ENCODE data around the gene DNAH3. TPM values are rescaled to one million over a fixed set of nuclear protein-coding genes. Genes with fewer than 3 reads are reported as not detected.
A peak's percentile ranks its signal among the peaks of the same experiment; 100 is the strongest.
"Not testable (repeated sequence)": the region's sequence is repeated elsewhere in the genome, so short reads cannot be mapped to it uniquely, and the experiment has no call there.

Gene DNAH3
- total RNA-seq, 4 donors from 2014 or later = under 0.01 to 2.1 (median 0.93) TPM

DNA sequence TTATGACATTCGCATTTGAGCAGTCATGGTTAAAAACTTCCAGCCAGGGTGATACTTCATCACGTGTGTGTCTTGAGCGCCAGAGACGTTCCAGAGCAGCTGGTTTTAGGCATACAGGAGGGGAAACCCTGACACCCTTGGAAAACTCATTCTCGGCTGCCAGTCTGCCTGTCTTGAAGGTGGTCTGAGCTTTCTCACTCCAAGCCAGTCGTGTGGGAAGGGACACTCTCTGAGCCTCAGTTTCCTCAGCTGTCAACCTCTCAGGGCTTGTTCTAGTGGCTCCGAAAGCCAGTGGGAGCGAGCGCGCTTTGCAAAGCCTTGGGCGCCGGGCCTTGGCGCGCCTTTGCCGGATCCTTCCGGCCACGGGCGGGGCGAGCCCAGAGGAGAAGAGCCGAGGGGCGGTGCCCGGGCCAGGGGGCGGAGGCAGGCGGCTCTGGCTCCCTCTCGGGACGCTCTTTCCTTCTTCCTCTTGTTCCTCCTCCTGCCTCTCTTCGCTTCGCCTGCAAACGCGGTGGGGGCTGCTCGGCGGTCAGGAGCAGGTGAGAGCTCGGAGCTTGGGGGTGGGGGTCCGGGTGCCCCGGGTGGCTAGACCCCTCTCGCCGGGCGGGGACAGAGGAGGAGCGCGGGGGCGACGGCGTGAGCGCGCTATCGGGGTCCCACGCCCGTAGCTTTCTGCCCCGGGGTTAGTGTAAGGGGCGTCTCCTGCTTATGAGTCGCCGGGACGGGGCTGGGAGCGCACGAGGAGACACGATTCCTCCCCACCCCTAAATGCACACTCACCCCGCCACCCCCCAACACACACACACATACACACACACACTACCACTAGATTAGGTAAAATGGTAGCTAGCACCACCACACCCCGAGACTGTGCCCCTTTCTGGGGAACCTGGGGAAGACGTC is 7.8 kb upstream of the DNAH3 start, which contains the start of gene LDAF1:
Gene LDAF1 (plus strand): TSS at position 467 of the 903 bp plus-strand sequence. CDS start 2,509 bp downstream, outside the sequence.
- peak; percentile 80 to 86 for DNase-seq
- H3K4me1 ChIP-seq = peaks cover 8 to 29% of the 10 kb centered on the region in 2 donors
- intact Hi-C loops (cut with DNase I; ENCODE audit: low total_unique reads) = no loop called here
- no peaks in the 10 kb centered on the region for H3K36me3 ChIP-seq
- peak within 1 kb of the TSS; percentile 78 to 84 for H3K4me3 ChIP-seq
- H3K27ac ChIP-seq = peak within 1 kb of the TSS; percentile 84 to 92
- no peaks in the 10 kb centered on the region for H3K9me3 ChIP-seq
- H3K27me3 ChIP-seq = no peaks in the 10 kb centered on the region
- peak in 1 of 4 experiments; percentile 14 for TF ChIP-seq CTCF (IDR thresholded peaks at IDR 0.05)
- peak; percentile 23 to 64 for TF ChIP-seq POLR2A (IDR thresholded peaks at IDR 0.05)

- intact Hi-C loops (cut with DNase I; ENCODE audit: low total_unique reads) = no loop called here
- peak overlapping the region; percentile 84 to 92 for H3K27ac ChIP-seq
- no peak for TF ChIP-seq CTCF (IDR thresholded peaks at IDR 0.05)
- no peak for TF ChIP-seq POLR2A (IDR thresholded peaks at IDR 0.05)
- H3K27me3 ChIP-seq = no peaks in the 10 kb centered on the region
- H3K9me3 ChIP-seq = no peaks in the 10 kb centered on the region
- no peak for DNase-seq
- H3K36me3 ChIP-seq = no peaks in the 10 kb centered on the region
- peak overlapping the region in 1 of 2 donors; percentile 78 for H3K4me3 ChIP-seq
- H3K4me1 ChIP-seq = peaks cover 8 to 23% of the 10 kb centered on the region in 2 donors
These were observed 7.0 kb upstream of the DNAH3 start for GRCh38 chr16:21157632-21158031.

GRCh38 chr16:21156767-21157467 is 6.3 kb upstream of the DNAH3 start:
- Histone ChIP-seq H3K27ac (peak overlapping the region; percentile 84 to 92), H3K27me3 (no peaks in the 10 kb centered on the region), H3K4me1 (peaks cover 8 to 19% of the 10 kb centered on the region in 2 donors), H3K4me3 (no peak overlapping the region), H3K9me3 (no peaks in the 10 kb centered on the region), H3K36me3 (no peaks in the 10 kb centered on the region)
- DNase-seq = peak; percentile 32 to 43
- TF ChIP-seq CTCF (IDR thresholded peaks at IDR 0.05) (peak; percentile 55 to 74 (median 71)), POLR2A (IDR thresholded peaks at IDR 0.05) (no peak)
- intact Hi-C loops (cut with DNase I; ENCODE audit: low total_unique reads) = no loop called here

- H3K4me3 ChIP-seq; H3K27ac ChIP-seq; DNase-seq; H3K36me3 ChIP-seq; H3K9me3 ChIP-seq; intact Hi-C loops (cut with DNase I; ENCODE audit: low total_unique reads); H3K27me3 ChIP-seq: not testable (repeated sequence)
- H3K4me1 ChIP-seq = peaks cover 8 to 14% of the 10 kb centered on the region in 2 donors
These were observed 5.4 kb upstream of the DNAH3 start for GRCh38 chr16:21156011-21156410.

DNA sequence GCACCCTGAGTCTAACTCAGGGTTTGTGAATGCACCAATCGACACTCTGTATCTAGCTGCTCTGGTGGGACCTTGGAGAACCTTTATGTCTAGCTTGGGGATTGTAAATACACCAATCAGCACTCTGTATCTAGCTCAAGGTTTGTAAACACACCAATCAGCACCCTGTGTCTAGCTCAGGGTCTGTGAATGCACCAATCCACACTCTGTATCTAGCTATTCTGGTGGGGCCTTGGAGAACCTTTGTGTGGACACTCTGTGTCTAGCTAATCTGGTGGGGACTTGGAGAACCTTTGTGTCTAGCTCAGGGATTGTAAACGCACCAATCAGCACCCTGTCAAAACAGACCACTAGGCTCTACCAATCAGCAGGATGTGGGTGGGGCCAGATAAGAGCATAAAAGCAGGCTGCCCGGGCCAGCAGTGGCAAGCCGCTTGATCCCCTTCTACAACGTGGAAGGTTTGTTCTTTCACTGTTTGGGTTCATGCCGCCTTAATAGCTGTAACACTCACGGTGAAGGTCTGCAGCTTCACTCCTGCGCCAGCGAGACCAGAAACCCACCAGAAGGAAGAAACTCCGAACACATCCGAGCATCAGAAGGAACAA is 2.6 kb upstream of the DNAH3 start:
- H3K27me3 ChIP-seq; intact Hi-C loops (cut with DNase I; ENCODE audit: low total_unique reads); H3K4me1 ChIP-seq; H3K36me3 ChIP-seq; H3K27ac ChIP-seq; H3K4me3 ChIP-seq; DNase-seq; H3K9me3 ChIP-seq: not testable (repeated sequence)

DNA sequence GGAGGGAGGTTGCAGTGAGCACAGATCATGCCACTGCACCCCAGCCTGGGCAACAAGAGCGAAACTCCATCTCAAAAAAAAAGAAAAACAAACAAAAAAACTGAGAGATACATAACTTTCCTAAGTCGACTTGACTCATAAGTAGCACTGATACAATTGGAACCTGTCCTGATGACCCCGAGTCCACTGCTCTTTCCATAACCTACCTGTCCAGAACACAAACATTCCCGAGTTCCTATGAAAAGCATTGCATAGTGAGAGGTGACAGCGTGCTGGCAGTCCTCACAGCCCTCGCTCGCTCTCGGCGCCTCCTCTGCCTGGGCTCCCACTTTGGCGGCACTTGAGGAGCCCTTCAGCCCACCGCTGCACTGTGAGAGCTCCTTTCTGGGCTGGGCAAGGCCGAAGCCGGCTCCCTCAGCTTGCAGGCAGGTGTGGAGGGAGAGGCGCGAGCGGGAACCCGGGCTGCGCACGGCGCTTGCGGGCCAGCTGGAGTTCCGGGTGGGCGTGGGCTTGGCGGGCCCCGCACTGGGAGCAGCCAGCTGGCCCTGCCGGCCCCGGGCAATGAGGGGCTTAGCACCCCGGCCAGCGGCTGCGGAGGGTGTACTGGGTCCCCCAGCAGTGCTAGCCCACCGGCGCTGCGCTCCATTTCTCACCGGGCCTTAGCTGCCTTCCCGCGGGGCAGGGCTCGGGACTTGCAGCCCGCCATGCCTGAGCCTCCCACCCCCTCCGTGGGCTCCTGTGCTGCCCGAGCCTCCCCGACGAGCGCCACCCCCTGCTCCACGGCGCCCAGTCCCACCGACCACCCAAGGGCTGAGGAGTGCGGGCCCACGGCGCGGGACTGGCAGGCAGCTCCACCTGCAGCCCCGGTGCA is 1.7 kb upstream of the DNAH3 start:
- H3K27ac ChIP-seq; H3K9me3 ChIP-seq; H3K4me3 ChIP-seq; H3K4me1 ChIP-seq; DNase-seq; H3K27me3 ChIP-seq; intact Hi-C loops (cut with DNase I; ENCODE audit: low total_unique reads); H3K36me3 ChIP-seq: not testable (repeated sequence)
